GM12878 (cell line): ENCODE measurements around the gene CAPN10. TPM values are rescaled to one million over a fixed set of nuclear protein-coding genes. Genes with fewer than 3 reads are reported as not detected.
A peak's percentile ranks its signal among the peaks of the same experiment; 100 is the strongest.

Source experiments
- CTCF ChIP-seq, 3 experiments: IDR thresholded peaks in 2 of 3; conservative IDR thresholded peaks in 1 of 3; 2 replicates each; pipeline ENCODE4 v1.5.1; 2011; ENCODE audit warnings: low read depth in 3 of 3, low read length in 3 of 3, mild to moderate bottlenecking in 3 of 3, control low read depth in 2 of 3, moderate library complexity in 2 of 3, inconsistent platforms in 1 of 3, mixed read lengths in 1 of 3; ENCODE audit not compliant: control insufficient read depth in 2 of 3, insufficient read depth in 1 of 3; ENCODE audit errors: extremely low read depth in 1 of 3
- E4F1 ChIP-seq: fragments of 450-650 bp; IDR thresholded peaks from 2 replicates; pipeline ENCODE4 v1.6.1; 2018; ENCODE audit warnings: borderline replicate concordance, mild to moderate bottlenecking; ENCODE audit not compliant: partially characterized antibody
- KAT2A ChIP-seq: conservative IDR thresholded peaks from 2 replicates; pipeline ENCODE4 v1.6.1; 2011; ENCODE audit warnings: low read depth, low read length; ENCODE audit not compliant: control insufficient read depth
- MEF2A ChIP-seq: IDR thresholded peaks from 2 replicates; pipeline ENCODE4 v1.6.1; 2011; ENCODE audit warnings: low read depth, mild to moderate bottlenecking, low read length, moderate library complexity; ENCODE audit not compliant: insufficient read depth
- MLLT1 ChIP-seq: fragments of 450-650 bp; IDR thresholded peaks from 2 replicates; pipeline ENCODE4 v1.6.1; 2016; ENCODE audit warnings: mild to moderate bottlenecking
- MYC ChIP-seq: IDR thresholded peaks from 2 replicates; pipeline ENCODE4 v1.6.1; 2011; ENCODE audit warnings: mild to moderate bottlenecking, low read length, moderate library complexity, inconsistent platforms; ENCODE audit not compliant: insufficient read depth, insufficient replicate concordance, insufficient read length, severe bottlenecking
- NFIC ChIP-seq: IDR thresholded peaks from 2 replicates; pipeline ENCODE4 v1.6.1; 2012; ENCODE audit warnings: low read depth, mild to moderate bottlenecking, inconsistent platforms, low read length, moderate library complexity
- NFYB ChIP-seq: IDR thresholded peaks from 2 replicates; pipeline ENCODE4 v1.6.1; 2011; ENCODE audit warnings: low read depth, mild to moderate bottlenecking, low read length, improper control_type of control experiment, moderate library complexity; ENCODE audit not compliant: insufficient read depth
- RB1 ChIP-seq: fragments of 450-650 bp; formaldehyde crosslinking; IDR thresholded peaks from 2 replicates; pipeline ENCODE4 v1.6.1; 2017; ENCODE audit warnings: mild to moderate bottlenecking, borderline replicate concordance
- SMARCA5 ChIP-seq: fragments of 450-650 bp; IDR thresholded peaks from 2 replicates; pipeline ENCODE4 v1.6.1; 2017; ENCODE audit warnings: mild to moderate bottlenecking
- ZNF687 ChIP-seq: fragments of 450-650 bp; IDR thresholded peaks from 2 replicates; pipeline ENCODE4 v1.6.1; 2017; ENCODE audit warnings: mild to moderate bottlenecking, moderate library complexity
- polyA plus RNA-seq, 11 experiments: library from polyadenylated mRNA; depleted of rRNA in 4 of 11; unstranded in 6 of 11; stranded (reverse) in 5 of 11; fragments of >200 nt; fragmentation: Nextera tagmentation in 4 of 11; fragmentation: Illumina TruSeq in 1 of 11; extraction: Ambion mirVana in 4 of 11; extraction: Trizol in 1 of 11; gene quantifications; 1 replicate in 1 of 11; 2 replicates in 10 of 11; pipeline versions ENCODE4 v1.2.1 to v1.2.3, GENCODE V29; 2011 to 2016; ENCODE audit warnings: inconsistent platforms in 2 of 11, missing spikeins in 2 of 11, low read depth in 1 of 11
- total RNA-seq, 4 experiments: library from RNA; depleted of rRNA in 3 of 4; stranded (reverse); fragments of >200 nt in 3 of 4; fragmentation: Illumina TruSeq in 1 of 4; extraction: Trizol in 1 of 4; gene quantifications; 2 replicates each; pipeline versions ENCODE4 v1.2.1 to v1.2.3, GENCODE V29; 2013 to 2021
- TF ChIP-seq, protein P1 (sequence below): fragments of 450-650 bp; IDR thresholded peaks from 2 replicates; pipeline ENCODE4 v1.6.1; 2017; ENCODE audit warnings: antibody characterized with exemption, mild to moderate bottlenecking, moderate library complexity
- TF ChIP-seq, protein P2 (sequence below): IDR thresholded peaks from 2 replicates; pipeline ENCODE4 v1.6.1; 2012; ENCODE audit warnings: low read depth, low read length, improper control_type of control experiment

The CAPN10 gene
- total and polyA plus RNA-seq, 10 of the 15 experiments (the other 5 are each of a cell fraction or from before 2014, with no cell fraction given): 0.37 to 40.6 (median 17.5) TPM

- TF ChIP-seq NFYB (peak; percentile 51; the same call in 1 of the 2 replicates), ZNF687 (peak; percentile 91), KAT2A (no peak), MLLT1 (no peak), MYC (peak; percentile 76), CTCF (IDR thresholded peaks at IDR 0.05 in 2 of 3, conservative IDR thresholded peaks at IDR 0.05 in 1 of 3; ENCODE audit: control insufficient read depth in 2 of 3, extremely low read depth in 1 of 3, insufficient read depth in 1 of 3, low read depth in 3 of 3, low read length in 3 of 3) (peak; percentile 6 to 36 (median 19); a peak in 4 of 6 replicates), RB1 (peak; percentile 86), SMARCA5 (peak; percentile 66), E4F1 (peak; percentile 94), MEF2A (0 out of 2 replicates have a peak, but pooled peaks have one; percentile 13), NFIC (no peak)
- TF ChIP-seq, protein P1, sequence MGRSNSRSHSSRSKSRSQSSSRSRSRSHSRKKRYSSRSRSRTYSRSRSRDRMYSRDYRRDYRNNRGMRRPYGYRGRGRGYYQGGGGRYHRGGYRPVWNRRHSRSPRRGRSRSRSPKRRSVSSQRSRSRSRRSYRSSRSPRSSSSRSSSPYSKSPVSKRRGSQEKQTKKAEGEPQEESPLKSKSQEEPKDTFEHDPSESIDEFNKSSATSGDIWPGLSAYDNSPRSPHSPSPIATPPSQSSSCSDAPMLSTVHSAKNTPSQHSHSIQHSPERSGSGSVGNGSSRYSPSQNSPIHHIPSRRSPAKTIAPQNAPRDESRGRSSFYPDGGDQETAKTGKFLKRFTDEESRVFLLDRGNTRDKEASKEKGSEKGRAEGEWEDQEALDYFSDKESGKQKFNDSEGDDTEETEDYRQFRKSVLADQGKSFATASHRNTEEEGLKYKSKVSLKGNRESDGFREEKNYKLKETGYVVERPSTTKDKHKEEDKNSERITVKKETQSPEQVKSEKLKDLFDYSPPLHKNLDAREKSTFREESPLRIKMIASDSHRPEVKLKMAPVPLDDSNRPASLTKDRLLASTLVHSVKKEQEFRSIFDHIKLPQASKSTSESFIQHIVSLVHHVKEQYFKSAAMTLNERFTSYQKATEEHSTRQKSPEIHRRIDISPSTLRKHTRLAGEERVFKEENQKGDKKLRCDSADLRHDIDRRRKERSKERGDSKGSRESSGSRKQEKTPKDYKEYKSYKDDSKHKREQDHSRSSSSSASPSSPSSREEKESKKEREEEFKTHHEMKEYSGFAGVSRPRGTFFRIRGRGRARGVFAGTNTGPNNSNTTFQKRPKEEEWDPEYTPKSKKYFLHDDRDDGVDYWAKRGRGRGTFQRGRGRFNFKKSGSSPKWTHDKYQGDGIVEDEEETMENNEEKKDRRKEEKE: 0 out of 2 replicates have a peak, but pooled peaks have one; percentile 28
- TF ChIP-seq, protein P2, sequence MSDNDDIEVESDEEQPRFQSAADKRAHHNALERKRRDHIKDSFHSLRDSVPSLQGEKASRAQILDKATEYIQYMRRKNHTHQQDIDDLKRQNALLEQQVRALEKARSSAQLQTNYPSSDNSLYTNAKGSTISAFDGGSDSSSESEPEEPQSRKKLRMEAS: peak; percentile 84
These were observed 25.8 kb upstream of the CAPN10 start (continued) for GRCh38 chr2:240560480-240561324.
